ENCODE data around the gene SDK1. TPM values are rescaled to one million over a fixed set of nuclear protein-coding genes. Genes with fewer than 3 reads are reported as not detected.

SDK1 gene
- total and polyA plus RNA-seq, 2 of the 8 experiments (the other 6 are each of a cell fraction or from before 2014, with no cell fraction given): 3.3 to 7.2 TPM

- TF ChIP-seq CTCF (IDR thresholded peaks at IDR 0.05; ENCODE audit: control extremely low read depth in 1 of 3, insufficient read depth in 1 of 3, low read depth in 1 of 3, low read length in 3 of 3) (no peak), JUN (IDR thresholded peaks at IDR 0.05; ENCODE audit: low read depth, low read length) (no peak), CEBPB (IDR thresholded peaks at IDR 0.05; ENCODE audit: low read depth, low read length) (no peak), HDAC2 (IDR thresholded peaks at IDR 0.05; ENCODE audit: borderline replicate concordance in 1 of 2, low read depth in 2 of 2, low read length in 2 of 2) (no peak), RNF2 (IDR thresholded peaks at IDR 0.05; ENCODE audit: borderline replicate concordance, low read depth, low read length, missing control alignments, poor library complexity, severe bottlenecking) (no peak), KDM5A (IDR thresholded peaks at IDR 0.05; ENCODE audit: low read length) (no peak)
Observed at GRCh38 chr7:4072161-4072925, 771.3 kb downstream of the SDK1 start (continued).
